ENCODE measurements around the gene TRABD2A. TPM values are rescaled to one million over a fixed set of nuclear protein-coding genes. Genes with fewer than 3 reads are reported as not detected.

Gene TRABD2A
- total RNA-seq (2021), result 1.4 and 1.7 TPM in 2 replicates
- long read RNA-seq, partial matches to known transcripts, result 0 of 4 reads
- long read RNA-seq, other reads (novel, unspliced or antisense), result 1 of 4 reads

- Histone ChIP-seq H4K20me1 (ENCODE audit: control insufficient read depth, insufficient read depth, insufficient read length) (no peaks in the 10 kb centered on the region), H4K8ac (replicated peaks; ENCODE audit: insufficient read length, low read depth, low read length) (no peak within 1 kb of the TSS), H4K91ac (ENCODE audit: insufficient read length, low read depth, low read length) (no peak within 1 kb of the TSS), H2BK15ac (ENCODE audit: low read depth, low read length) (no peak within 1 kb of the TSS), H3K9me3 (ENCODE audit: control insufficient read depth, low read depth, low read length) (no peaks in the 10 kb centered on the region), H3K23me2 (ENCODE audit: insufficient read length, low read depth, low read length, poor library complexity, severe bottlenecking) (peaks cover 20% of the 10 kb centered on the region), H3K14ac (ENCODE audit: insufficient read depth, low read length) (peak within 1 kb of the TSS; percentile 39), H4K5ac (ENCODE audit: insufficient read length, low read depth, low read length) (no peak within 1 kb of the TSS), H3K18ac (ENCODE audit: insufficient read length, low read depth, low read length) (peak within 1 kb of the TSS; percentile 65), H3K79me2 (ENCODE audit: insufficient read depth, low read length) (no peaks in the 10 kb centered on the region), H3K23ac (ENCODE audit: insufficient read length, low read depth, low read length) (no peak within 1 kb of the TSS), H3K4me2 (ENCODE audit: insufficient read depth, insufficient read length, low read length) (peak within 1 kb of the TSS; percentile 73), H2BK20ac (ENCODE audit: low read depth, low read length, poor library complexity, severe bottlenecking) (no peak within 1 kb of the TSS), H3K27ac (ENCODE audit: insufficient read length, low read depth, low read length) (no peak within 1 kb of the TSS), H3K79me1 (ENCODE audit: insufficient read depth, low read depth, low read length, poor library complexity, severe bottlenecking) (no peaks in the 10 kb centered on the region), H3K9ac (ENCODE audit: extremely low read depth, insufficient read length, low read length) (peak within 1 kb of the TSS; percentile 42), H3T11ph (ENCODE audit: low read length) (no peak within 1 kb of the TSS), H2BK120ac (ENCODE audit: low read depth, low read length, poor library complexity, severe bottlenecking) (no peak within 1 kb of the TSS), H3K27me3 (ENCODE audit: insufficient read depth, low read length) (peaks cover 33% of the 10 kb centered on the region), H3K4ac (ENCODE audit: low read depth, low read length) (no peak within 1 kb of the TSS), H2BK5ac (ENCODE audit: insufficient read length, low read length) (no peak within 1 kb of the TSS), H2AFZ (ENCODE audit: low read length) (no peak within 1 kb of the TSS), H2AK5ac (ENCODE audit: insufficient read length, low read length) (no peak within 1 kb of the TSS), H2BK12ac (ENCODE audit: insufficient read length, low read depth, low read length) (no peak within 1 kb of the TSS), H3K4me1 (ENCODE audit: insufficient read depth, low read length) (no peaks in the 10 kb centered on the region), H3K56ac (ENCODE audit: insufficient read length, low read depth, low read length) (no peak within 1 kb of the TSS)
- DNase-seq, result peak; percentile 69
- Mint-ChIP-seq H3K27ac (no peak within 1 kb of the TSS; a peak in 3 of 7 replicates), H3K9me3 (no peaks in the 10 kb centered on the region; a peak in 1 of 5 replicates), H3K4me1 (peaks cover 14 to 25% of the 10 kb centered on the region in 2 experiments), H3K4me3 (peak within 1 kb of the TSS; percentile 55 to 89), H3K27me3 (ENCODE audit: low read depth) (peaks cover 99% of the 10 kb centered on the region), H3K36me3 (ENCODE audit: insufficient read depth in 1 of 3, low read depth in 3 of 3) (no peaks in the 10 kb centered on the region)
- no peak for TF ChIP-seq CTCF (conservative IDR thresholded peaks at IDR 0.05)
- WGBS (ENCODE audit: extremely low coverage, insufficient read length, low lambda C conversion rate), result no CpG with 5 or more reads among the region's 77 CpGs
Measured at GRCh38 chr2:84880645-84881521, at the start of gene TRABD2A. Gene TRABD2A, minus strand, starts transcription at chr2:84881084. Its CDS starts 45 bp downstream, at chr2:84881039.
